ENCODE data around the gene GALNS. TPM values are rescaled to one million over a fixed set of nuclear protein-coding genes. Genes with fewer than 3 reads are reported as not detected.
"Not testable (repeated sequence)": the region's sequence is repeated elsewhere in the genome, so short reads cannot be mapped to it uniquely, and the experiment has no call there.

Gene GALNS
- 38.9 and 41.0 TPM in 2 replicates for total RNA-seq

DNA sequence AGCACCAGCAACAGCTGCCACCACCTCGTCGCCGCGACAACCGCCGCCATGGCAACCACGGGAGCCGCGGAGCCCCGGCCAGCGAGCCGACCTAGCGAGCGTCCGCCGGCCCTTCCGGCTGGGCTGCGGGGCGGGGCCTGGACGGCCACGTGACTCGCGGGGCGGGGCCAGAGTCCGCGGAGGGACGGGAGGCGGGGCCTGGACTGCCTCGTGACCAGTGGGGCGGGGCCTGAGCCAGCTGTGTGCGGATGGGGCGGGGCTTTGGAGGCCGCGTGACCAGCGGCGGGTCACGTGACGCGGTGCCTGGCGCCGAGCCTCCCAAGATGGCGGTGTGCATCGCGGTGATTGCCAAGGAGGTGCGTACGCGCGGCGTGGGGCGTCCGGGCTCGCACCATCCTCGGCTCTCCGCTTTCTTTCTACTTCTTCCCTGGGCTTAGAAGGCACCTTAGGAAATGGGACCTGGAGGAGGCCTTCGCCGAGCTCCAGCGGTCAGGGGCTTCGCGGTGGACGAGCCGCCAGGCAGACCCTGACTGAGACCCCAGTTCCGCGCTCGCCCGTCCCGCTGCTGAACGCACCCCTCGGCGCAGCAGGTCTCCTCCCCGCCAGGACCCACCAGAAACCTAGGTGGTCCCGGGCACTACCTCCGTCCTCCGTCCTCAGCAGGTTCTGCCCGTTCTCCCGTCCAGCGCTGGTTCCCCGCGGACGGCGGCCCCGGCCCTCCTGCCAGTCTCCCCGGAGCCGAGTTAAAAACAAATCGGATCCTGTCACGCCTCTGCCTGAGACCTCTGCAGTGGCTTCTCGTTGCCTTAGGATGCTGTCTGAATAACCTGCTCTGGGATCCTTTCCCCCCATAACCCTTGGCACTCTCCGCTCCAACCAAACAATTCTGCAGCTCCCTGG, at the start of gene GALNS, which contains the start of gene TRAPPC2L:
TSS of gene GALNS (minus strand) at position 120 of the 900 bp plus-strand sequence. CDS start at position 50, 70 bp downstream.
TSS of gene TRAPPC2L (plus strand) at position 300 of the 900 bp plus-strand sequence. CDS start at position 324, 24 bp downstream.
- intact Hi-C loops (cut with micrococcal nuclease): loop anchor here (1.0 to 5.0 kb wide), 7 partner anchors 46 to 405 kb away; partner anchors contain the start of genes APRT, CDH15 and ZFPM1

DNA sequence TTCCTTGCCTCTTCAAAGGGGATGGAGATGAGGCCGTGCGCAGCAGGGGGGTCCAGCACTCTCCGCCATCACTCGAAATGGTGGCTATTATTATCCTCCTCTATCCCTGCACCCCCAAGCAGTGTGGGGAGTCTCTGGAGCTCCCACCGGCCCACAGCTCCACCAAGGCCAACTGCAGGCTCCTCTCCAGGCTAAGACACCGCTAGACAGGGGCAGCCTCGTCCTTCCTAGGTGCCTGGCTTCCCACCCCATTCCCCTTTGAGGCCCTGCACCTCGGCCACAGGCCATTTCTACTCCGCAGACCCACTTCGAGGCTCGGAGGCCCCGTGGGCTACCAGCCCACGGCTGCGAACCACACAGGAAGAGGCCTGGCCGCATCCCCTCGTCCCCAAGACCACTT, 49.3 kb upstream of the GALNS start:
- intact Hi-C loops (cut with micrococcal nuclease): no loop called here

DNA sequence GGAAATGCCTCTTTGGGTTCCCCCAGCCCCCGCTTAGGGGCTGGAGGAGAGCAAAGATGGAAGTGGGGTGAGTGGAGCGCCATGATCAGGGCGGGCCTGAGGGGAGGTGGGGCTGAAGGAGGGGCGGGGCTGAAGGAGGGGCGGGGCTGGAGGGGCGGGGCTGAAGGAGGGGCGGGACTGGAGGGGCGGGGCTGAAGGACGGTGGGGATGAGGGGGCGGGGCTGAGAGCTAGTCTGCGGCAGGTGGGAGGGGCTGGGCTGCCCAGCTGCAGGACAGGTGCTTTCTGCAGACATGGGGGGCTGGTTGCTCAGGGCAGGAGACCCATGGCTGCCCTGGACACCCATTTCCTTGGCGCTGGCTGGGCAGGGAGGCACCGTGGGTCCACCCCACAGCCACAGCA, 48.8 kb upstream of the GALNS start:
- intact Hi-C loops (cut with micrococcal nuclease): loop anchor here (1.0 kb wide), 2 partner anchors 48 to 266 kb away; partner anchors contain the start of genes CDH15 and TRAPPC2L

- intact Hi-C loops (cut with micrococcal nuclease): loop anchor here (1.0 kb wide), 2 partner anchors 48 to 266 kb away; partner anchors contain the start of genes CDH15 and TRAPPC2L
Observed at GRCh38 chr16:88904676-88905365, 48.1 kb upstream of the GALNS start.

GRCh38 chr16:88903267-88903666, 46.5 kb upstream of the GALNS start:
- intact Hi-C loops (cut with micrococcal nuclease): no loop called here

DNA sequence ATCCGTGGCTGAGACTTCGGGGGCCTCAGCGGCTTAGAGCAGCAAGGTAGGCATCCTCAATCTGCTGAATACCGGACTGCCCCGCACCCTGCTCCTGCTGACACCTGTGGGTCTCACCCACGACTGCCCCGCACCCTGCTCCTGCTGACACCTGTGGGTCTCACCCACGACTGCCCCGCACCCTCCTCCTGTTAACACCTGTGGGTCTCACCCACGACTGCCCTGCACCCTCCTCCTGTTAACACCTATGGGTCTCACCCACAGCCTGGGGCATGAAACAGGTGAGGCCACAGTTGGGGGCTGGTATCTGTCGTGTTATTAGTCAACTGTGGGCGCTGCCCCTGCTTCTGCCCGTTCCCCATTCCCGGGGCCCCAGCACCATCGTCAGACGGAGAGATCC, 46.0 kb upstream of the GALNS start:
- intact Hi-C loops (cut with micrococcal nuclease): no loop called here

DNA sequence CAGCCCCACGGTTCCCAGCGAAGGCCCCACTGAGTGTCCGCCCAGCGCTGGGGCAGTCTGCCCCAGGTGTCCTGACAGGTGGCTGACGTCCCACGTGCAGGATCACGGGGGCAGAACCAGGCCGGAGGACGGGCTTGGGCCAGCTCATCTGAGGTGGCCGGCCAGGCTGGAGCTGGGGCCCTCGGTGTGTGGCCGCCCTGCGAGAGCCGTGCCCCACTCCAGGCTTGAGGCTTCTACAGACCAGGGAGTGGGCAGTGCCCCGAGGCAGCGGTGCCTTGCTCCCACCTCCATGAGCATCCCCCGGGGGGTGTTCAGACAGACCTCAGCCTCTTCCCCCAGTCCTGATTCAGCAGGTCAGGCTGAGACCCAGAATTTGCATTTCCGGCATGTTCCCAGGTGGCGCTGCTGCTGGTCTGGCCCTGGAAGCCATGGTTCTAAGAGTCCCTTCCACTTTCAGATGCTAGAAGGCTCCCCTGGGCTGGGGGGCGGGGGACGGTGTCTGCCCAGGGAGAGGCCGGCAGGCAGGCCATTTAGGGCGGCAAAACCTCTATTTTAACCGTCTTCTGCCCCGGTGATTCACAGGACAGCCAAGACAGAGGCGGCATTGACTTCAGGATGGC, 45.1 kb upstream of the GALNS start:
- intact Hi-C loops (cut with micrococcal nuclease): no loop called here

- intact Hi-C loops (cut with micrococcal nuclease): no loop called here
Observed at GRCh38 chr16:88900662-88901052, 43.9 kb upstream of the GALNS start.

DNA sequence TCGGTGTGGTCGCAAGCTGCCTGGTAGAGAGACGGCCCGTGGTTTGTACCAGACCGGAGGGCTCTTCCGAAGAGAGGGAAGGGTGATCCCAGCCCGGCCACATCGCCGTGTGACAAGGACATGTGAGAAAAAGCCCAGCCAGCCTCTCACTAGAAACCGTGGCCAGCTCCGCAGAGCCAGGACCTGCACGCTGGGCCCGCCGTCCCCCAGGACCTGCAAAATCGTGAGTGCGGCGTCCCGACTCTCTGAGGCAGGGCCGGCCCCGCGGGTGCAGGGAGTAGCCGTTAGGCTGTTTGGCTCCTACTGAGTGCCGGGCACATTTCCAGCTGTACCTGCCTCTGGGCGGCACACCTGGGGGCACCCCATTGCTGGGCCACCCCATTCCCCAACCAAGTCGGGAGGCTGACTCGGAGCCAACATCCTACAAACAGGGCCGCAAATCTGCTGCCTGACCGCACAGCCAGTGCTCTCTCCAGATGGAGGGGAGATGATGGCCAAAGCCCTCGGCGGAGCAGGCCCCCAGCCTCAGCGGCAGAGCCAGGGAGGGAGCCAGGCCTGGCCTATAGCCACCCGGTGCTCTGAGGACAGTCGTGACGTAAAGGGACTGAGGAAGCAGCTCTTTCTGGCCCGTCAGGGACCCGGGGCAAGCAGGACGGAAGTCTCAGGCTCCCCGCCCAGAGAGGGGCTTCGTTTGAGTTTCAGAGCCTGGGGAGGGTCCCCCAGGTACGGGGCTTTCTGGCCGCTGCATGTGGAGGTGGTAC, 43.3 kb upstream of the GALNS start:
- intact Hi-C loops (cut with micrococcal nuclease): no loop called here

DNA sequence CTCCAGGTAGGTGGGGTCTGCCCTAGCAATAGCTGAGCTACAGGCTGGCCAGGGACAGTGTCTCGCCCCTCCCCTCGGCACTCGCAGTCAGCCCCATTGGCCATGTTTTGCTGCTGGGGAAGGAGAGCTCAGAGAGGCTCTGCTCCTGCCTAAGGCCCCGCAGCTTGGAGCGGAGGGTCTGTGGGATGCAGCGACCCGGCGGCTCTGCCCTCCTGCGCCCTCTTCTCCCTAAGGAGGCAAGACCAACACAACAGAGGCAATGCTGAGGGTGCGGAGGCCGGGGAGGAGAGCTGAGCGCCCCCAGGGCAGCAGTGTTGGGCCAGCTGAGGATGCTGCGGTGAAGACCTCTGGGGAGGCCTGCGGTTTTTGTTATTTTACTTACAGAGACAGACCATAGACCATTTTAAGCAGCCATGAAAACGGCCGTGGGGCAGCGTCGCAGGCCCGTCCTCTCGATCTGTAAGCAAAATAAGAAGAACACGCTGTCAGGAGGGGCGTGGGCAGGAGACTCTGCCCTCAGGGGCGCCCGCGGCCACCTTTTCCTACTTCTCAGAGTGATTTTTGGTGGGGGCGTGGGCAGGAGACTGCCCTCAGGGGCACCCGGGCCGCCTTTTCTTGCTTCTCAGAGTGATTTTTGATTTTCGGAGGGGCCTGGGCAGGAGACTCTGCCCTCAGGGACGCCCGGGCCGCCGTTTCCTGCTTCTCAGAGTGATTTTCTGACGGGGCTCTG, 41.1 kb upstream of the GALNS start:
- intact Hi-C loops (cut with micrococcal nuclease): no loop called here

GRCh38 chr16:88896238-88897070, 39.7 kb upstream of the GALNS start:
- intact Hi-C loops (cut with micrococcal nuclease): no loop called here

GRCh38 chr16:88895335-88895734, 38.6 kb upstream of the GALNS start:
- intact Hi-C loops (cut with micrococcal nuclease): no loop called here

GRCh38 chr16:88894681-88895300, 38.0 kb upstream of the GALNS start:
- intact Hi-C loops (cut with micrococcal nuclease): no loop called here

DNA sequence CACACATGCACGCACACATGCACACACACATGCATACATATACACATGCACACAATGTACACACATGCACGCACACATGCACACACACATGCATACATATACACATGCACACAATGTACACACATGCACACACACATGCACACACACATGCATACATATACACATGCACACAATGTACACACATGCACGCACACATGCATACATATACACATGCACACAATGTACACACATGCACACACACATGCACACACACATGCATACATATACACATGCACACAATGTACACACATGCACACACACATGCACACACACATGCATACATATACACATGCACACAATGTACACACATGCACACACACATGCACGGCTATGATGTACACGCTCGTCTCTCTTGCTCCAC, 37.5 kb upstream of the GALNS start:
- intact Hi-C loops (cut with micrococcal nuclease): not testable (repeated sequence)

- intact Hi-C loops (cut with micrococcal nuclease): no loop called here
Observed at GRCh38 chr16:88893127-88893968, 36.6 kb upstream of the GALNS start.

GRCh38 chr16:88892065-88892464, 35.3 kb upstream of the GALNS start:
- intact Hi-C loops (cut with micrococcal nuclease): no loop called here

- intact Hi-C loops (cut with micrococcal nuclease): no loop called here
Observed at GRCh38 chr16:88891083-88891482, 34.3 kb upstream of the GALNS start.

Data from T-helper 2 cell treated with Interferon-gamma antibody and Interleukin-4, amounts not matched to agents 100 ng/mL and 5 ng/mL, for 36 hours (primary cell).